NK-92 (cell line): ENCODE results near the gene NSMF.
"Not testable (repeated sequence)": the region's sequence is repeated elsewhere in the genome, so short reads cannot be mapped to it uniquely, and the experiment has no call there.

ENCODE experiments used
- DNase-seq: peaks from one replicate; lab custom pipeline; 2025; ENCODE audit not compliant: unreplicated experiment; lab: John Stamatoyannopoulos, UW

The NSMF gene

DNA sequence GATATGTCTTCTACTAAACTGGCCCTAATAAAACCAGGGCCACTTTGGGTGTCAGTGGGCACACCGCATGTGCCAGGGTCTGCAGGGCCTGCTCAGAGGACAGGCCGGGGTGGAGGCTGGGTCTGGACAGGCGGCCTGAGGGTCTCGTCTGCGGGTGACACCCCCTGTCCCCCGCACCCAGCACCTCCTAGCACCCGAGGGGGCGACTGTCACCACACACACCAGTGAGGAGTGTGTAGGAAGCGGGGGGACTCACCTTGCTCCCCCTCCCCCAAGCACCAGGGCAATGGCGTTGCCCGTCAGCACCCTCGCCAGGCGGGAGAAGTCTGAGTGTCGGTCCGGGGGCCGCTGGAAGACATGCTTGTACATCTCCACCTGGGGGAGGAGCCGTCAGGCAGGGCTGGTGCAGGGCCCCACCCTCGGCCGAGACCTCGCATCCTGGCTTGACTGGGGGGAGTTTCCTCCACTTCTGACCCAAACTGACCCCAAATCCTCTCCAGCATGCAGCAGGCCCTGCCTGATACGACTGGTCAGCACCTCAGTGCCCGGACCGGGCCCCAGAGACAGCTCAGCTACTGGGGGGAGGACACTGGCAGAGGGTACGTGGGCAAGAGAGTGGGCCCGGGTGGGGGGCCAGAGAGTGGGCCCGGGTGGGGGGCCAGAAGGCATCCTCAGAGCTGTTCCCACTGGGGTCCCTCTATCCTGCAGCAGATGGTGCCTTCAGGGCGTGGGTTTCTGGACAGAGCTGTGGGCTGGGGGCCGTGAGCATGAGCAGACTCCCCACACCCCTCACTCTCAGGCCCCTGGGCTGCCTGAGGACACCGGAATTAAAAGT lies 18.9 kb upstream of the NSMF start:
- no peak for DNase-seq

DNA sequence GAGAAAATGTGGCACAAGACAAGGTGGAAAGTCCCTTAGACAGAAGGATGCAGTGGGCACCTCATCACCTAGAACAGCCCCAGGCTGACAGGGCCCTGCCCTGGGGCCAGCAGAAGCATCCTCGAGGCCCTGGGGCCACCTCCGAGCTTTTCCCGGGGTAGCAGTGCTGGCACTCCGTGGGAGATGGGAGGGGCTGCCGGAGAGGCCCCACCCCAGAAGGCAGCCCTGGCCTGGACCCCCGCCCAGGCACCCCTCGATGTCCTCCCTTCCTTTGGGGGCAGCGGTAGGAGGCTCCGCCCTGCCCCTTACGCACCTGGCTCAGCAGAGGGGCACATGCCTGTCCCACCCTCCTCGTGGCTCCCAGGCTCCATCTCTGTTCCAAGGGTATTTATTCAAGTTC lies 17.7 kb upstream of the NSMF start:
- no peak for DNase-seq

DNA sequence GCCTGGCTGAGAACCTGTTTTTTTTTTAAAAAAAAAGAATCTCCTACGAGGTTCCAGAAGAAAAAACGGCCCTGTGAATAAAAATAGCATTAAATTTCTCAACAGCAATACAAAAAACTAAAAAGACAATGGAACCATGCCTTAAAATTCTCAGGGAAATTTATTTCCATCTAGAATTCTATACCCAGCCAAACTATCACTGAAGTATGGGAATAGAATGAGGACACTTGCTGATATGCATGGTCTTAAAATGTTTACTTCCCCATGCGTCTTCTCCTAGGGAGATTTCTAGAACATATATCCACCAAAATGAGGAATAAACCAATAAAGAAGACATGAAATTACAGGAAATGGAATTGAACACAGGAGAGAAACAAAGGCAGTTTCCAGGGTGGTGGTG lies 16.5 kb upstream of the NSMF start:
- no peak for DNase-seq

DNA sequence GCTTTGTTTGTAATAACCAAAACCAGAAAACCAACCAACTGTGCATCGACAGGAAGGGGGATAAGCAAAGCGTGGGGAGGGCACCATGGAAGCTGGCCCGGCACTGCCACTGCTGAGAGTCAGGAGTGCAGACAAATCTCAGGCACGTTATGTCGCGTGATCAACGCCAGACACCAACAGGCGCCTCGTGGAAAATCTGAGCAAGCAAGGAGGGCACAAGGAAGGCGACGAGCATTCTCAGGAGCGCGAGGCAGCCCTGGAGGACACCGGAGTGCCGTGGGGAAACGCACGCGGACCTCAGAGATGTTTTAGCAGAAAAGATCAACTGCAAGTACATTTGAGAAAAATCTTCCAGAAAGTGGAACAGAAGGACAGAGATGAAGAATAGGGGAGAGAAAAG lies 15.1 kb upstream of the NSMF start:
- DNase-seq: no peak

DNA sequence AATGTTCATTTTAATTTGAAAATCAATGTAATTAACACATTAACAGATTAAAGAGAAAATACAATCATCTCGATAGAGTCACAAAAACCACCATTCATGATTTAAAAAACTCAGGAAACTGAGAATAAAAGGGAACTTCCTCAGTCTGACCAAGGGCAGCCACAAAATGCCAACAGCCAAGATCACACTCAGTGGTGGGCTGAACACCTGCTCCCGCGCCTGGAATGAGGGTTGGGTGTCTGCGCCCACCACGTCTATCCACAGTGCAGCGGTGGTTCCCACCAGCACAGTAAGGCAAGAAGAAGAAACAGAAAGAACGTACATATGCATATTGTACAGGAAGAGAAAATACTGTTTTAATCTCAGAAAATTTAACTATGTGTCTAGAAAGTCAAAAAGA lies 11.7 kb upstream of the NSMF start:
- no peak for DNase-seq

- no peak for DNase-seq
Observed at GRCh38 chr9:137467896-137468295, 8.8 kb upstream of the NSMF start.

DNA sequence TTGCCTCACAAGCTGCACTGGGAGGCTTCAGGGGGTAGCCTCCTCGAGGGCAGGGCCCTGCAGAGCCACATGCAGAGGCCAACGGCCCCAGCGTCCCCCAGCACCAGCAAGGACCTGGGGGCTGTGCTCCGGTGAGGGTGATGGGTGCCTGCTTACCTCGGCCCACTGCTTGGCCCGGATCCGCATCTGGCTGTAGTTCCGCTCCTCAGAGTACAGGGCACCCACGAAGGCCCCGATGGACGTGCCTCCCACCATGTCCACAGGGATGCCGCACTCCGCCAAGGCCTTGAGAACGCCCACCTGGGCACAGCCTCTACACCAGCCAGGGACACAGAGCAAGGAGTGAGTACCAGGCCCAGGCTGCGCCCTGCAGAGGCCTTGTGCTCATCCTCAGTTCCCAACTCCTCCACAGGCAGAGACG lies 8.0 kb upstream of the NSMF start:
- no peak for DNase-seq

DNA sequence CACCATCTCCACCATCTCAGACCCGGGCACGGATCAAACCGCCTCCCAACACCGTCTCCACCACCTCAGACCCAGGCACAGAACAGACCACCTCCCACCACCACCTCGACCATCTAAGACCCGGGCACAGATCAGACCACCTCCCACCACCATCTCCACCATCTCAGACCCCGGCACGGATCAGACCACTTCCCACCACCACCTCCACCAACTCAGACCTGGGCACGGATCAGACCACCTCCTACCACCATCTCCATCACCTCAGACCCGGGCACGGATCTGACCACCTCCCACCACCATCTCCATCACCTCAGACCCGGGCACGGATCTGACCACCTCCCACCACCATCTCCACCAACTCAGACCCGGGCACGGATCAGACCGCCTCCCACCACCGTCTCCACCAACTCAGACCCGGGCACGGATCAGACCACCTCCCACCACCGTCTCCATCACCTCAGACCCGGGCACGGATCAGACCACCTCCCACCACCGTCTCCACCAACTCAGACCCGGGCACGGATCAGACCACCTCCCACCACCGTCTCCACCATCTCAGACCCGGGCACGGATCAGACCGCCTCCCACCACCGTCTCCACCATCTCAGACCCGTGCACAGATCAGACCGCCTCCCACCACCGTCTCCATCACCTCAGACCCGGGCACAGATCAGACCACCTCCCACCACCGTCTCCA lies 7.4 kb upstream of the NSMF start:
- DNase-seq: not testable (repeated sequence)

DNA sequence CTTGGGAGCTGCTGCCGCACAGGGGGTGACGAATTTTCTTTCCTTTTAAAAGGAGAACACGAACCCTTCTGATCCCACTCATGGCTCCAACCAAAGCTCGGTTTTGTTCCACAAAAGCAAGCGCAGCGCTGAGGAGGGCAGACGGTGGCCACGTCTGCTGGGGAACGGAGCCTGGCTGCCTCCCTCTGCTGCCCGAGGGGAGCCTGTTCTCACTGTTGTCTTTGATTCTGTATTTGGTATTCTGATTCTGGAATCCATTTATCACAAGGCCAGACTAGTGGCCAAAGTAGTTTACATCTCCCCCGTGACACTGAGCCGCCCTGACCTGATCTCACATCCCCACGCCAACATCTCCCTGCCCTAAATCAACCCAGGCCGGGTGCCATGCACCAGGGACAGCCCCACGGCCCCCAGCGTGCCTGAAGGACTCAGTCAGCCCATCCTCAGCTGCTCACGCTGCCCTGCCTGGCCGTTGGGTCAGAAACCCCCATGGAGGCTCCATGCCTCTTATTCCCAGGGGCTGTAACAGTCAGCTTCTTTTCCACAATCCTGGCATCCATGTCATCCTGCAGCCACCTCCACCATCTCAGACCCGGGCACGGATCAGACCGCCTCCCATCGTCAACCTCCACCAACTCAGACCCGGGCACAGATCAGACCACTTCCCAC lies 6.7 kb upstream of the NSMF start:
- no peak for DNase-seq

DNA sequence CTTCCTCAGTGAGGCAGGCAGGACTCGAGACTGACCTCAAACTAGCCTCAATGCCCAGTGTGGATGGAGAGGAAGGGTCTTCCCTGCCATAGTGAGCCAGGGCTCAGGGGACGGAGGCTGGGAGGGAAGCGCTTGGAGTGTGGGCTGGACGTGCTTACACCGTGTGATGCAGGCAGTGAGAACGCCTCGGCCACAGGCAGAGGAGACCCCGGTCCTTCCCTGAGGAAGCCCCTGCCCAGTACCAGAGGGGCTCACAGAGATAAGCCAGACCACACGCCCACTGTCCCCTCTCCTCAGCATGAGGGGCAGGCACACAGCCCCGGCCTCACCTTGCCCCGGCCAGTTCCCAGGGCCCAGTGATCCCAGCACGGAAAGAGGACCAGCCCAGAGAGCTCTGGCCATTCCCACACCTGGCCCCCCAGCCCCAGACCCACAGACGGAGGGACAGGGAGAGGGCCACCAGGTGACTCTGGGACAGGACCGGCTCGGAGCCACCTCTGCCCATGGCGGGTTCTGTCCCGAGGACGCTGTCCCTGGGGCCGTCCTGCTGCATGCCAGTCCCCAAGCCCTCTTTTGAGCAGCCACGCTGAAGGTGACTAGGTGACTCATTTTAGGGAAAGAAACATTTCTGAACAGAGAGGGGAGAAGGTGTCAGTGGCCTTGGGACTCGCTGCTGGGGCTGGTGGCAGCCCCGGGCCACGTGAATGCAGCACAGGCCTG lies 6.0 kb upstream of the NSMF start:
- DNase-seq: no peak

DNA sequence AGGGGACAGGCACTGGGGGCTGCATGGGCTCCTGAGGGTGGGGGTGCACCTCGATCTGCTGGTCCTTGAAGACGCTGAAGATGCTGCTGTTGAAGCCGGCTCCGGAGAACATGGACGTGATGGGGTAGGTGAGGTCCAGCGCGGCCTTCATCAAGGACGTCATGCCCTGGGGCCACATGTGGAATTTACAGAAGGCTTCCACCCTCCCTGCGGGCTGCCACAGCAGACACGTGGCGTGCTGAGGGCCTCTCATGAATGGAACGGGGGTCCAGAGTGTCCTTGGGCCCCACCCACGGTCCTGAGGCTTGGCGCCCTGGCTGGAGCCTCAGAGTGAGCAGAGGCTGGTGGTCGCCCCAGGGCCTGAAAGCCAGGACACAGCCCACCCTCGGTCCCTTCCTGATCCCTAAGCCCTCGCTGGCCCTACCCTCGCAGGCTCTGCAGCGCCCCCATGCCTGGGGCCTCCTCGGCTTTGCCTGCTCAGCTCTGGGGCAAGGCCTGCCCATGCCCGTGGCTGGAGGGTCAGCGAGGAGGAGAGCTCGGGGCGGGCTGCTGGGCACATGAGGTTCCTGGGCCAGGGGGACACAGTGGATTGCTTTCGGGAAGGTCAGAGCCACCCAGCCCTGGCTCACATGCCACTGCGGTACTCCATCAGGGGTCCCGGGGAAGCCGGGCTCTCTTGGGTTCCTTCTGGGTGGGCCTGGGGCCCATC lies 5.3 kb upstream of the NSMF start:
- DNase-seq: no peak

DNA sequence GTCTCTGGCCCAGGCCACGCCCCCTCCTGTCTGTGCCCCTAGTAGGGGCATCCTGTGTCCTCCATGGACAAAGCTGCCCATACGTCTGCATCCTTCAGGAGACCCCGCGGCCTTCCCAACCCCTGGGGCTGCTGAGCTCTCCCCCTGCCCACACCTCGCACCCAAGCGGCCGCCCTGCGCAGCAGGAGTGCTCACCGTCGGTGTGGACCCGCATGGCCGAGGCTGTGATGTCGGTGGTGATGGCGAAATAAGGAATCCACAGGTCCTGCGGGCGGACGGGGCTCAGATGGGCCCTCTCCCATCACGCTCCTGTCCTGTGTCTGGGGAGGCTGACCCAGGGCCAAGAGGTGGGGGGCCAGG lies 4.8 kb upstream of the NSMF start:
- DNase-seq: no peak

GRCh38 chr9:137462986-137463930 lies 4.1 kb upstream of the NSMF start:
- DNase-seq: no peak

DNA sequence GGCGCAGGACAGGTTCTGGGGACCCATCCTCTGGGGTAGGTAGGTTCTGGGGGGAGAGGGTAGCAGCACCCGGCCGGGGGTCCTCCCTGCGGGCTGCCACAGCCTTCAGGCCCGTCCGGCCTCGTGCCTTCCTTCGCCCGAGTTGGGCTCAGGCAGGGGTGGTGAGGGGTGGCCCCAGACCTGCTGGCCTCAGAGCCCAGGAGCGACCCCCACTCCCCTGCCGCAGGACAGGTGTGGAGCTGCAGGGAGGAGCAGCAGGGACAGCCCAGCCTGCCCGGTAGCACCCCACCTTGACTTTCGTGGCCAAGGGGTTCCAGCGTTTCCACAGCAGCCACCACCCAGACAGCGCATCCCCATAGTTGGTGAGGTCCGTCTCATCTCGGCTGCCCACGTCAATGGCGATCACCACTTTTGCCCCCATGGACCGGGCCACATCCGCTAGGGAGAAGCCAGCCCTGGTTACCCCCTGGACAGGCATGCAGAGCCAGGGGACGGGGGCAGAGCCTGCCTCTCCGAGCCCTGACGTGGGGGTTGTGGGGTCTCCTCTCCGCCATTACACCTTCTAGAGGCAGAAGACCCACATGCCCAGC lies 3.4 kb upstream of the NSMF start:
- no peak for DNase-seq

GRCh38 chr9:137461663-137462395 lies 2.7 kb upstream of the NSMF start:
- peak; percentile 47 for DNase-seq

- DNase-seq: no peak
Observed at GRCh38 chr9:137461316-137461662, 2.2 kb upstream of the NSMF start.

DNA sequence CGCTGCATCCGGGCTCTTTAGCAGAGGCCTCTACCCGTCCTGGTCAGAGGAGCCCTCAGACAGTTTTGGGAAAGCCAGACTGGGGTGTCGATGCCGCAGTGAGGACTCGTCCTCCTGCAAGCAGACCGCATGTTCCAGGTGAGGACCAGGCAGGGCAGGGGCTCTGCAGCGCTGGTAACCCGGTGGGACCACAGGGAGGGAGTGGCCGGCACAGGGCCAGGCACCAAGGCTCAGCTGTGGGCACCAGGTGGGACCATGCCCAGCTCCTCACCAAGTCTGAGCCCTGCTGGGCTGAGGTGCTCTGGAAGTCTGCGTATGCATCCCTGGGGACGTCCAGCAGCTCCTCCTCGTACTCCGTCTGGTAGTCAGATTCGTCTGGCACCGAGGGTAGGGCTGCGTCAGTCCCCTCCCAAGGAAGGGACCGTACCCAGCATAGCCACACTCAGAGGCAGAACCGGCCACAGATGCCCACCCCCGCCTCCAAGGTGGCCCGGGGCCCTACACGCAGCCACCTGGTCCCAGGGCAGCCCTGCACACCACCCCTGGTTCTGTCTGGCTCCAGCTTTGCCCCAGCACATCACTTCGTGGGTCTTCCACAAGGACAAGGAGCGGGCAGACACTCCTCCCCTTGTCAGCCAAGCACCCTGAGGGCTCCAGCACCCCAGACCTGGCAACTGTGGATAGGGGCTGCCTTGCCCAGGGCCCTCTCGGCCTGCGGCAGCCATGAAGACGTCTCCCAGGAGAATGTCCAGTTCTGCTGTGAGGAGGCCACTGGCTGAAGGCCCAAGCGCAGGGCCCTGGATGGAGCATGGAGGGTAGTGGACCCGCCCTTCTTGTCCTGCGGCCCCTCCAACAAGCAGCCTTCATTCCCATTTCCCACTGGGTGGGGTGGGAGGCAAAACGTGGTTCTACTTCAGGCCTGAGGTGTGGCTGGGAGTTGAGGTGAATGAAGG lies 1.5 kb upstream of the NSMF start:
- no peak for DNase-seq
